Left ventricle myocardium superior (tissue), 1 donor: Measurements from ENCODE around the gene FRAS1. TPM values are rescaled to one million over a fixed set of nuclear protein-coding genes. Genes with fewer than 3 reads are reported as not detected.
"Not testable (repeated sequence)": the region's sequence is repeated elsewhere in the genome, so short reads cannot be mapped to it uniquely, and the experiment has no call there.

Experiments
- ATAC-seq: fragments of 200-7000 bp; cut with Tn5 transposase; one replicate; pipeline ENCODE4 v1.9.1; 2020; ENCODE audit warnings: mild to moderate bottlenecking, moderate library complexity
- DNase-seq: peaks from one replicate; pipeline ENCODE4 v3.0.0-alpha.2; 2020
- intact Hi-C: fragments of 100-400 bp; cut with micrococcal nuclease; formaldehyde crosslinking; loops from one replicate; pipeline ENCODE4 v1.11.0; 2022
- total RNA-seq: library from RNA; stranded (reverse); fragmentation: NEBNext Ultra II Directional; extraction: Animal tissue kit (Norgen Biotek cat#: 25700); gene quantifications from one replicate; pipeline ENCODE4 v1.2.1, GENCODE V29; 2021
- donor health status: DM: no; HTN: yes; CAD: no; lungs with severe emphysema.

Gene FRAS1
- total RNA-seq, 1 donor from 2014 or later = 3.7 TPM

DNA sequence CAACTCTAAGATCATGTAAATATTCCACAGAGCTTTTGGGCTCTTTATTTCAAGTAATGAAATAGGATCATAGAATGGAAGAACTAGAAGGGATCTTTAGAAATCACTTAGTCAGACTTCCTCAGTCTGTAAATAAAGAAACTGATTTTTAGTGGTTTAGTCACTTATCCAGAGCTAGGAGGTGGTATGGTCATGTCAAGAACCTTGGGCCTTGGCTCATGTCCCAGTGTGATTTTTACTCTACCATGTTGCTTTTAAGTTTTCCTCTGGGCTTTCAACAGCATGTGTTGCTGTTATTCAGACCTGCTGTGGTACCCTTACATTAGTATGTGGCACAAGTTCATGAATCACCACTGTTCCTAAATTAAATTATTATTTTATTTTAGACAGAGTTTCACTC, 184.9 kb downstream of the FRAS1 start:
- intact Hi-C loops = no loop called here
- no peak for DNase-seq
- ATAC-seq = no peak

DNA sequence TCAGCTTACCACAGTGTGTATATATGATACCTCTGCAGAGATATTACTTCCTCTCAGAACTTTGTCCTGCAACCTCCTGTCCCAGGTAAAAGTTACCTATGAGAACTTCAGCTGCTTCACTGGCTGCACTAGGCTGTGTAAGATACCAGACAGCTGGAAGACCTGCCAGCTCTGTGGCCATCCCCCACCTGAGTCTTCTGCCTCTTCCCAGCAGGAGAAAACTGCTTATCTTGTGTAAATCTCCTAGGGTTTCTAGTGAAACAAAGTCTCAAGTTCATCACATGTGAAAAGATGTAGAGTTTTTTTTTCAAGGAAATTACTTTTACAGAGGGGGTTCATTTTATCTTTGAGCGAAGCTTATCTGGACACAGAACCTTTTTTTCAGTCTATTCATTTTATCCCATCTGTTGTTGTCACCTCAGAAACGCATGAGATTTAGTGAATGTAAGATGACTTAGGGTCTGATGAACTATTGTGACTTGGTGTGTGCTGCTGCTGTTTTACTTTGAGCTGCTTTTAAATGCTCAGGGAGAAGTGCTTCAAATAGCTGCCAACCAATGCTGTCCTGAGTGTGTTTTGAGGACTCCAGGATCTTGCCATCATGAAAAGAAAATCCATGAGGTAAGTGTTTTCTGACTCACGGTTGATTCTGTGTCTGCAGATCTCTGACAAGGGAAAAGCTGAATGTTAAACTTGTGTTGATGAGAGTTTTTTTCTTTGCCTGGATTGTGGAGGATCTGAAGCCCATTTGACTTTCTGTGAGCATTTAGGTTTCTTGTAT, 187.8 kb downstream of the FRAS1 start:
- intact Hi-C loops = no loop called here
- DNase-seq (no peak), ATAC-seq (no peak)

- no peak for DNase-seq
- intact Hi-C loops = no loop called here
- ATAC-seq = no peak
Observed at GRCh38 chr4:78247536-78248285, 190.6 kb downstream of the FRAS1 start.

- intact Hi-C loops = no loop called here
- ATAC-seq (no peak), DNase-seq (no peak)
Observed at GRCh38 chr4:78250500-78250899, 193.4 kb downstream of the FRAS1 start.

- DNase-seq, intact Hi-C loops, ATAC-seq: not testable (repeated sequence)
Observed at GRCh38 chr4:78252773-78253172, 195.7 kb downstream of the FRAS1 start.

GRCh38 chr4:78254893-78255292, 197.8 kb downstream of the FRAS1 start:
- DNase-seq (no peak), ATAC-seq (no peak)
- intact Hi-C loops = no loop called here

DNA sequence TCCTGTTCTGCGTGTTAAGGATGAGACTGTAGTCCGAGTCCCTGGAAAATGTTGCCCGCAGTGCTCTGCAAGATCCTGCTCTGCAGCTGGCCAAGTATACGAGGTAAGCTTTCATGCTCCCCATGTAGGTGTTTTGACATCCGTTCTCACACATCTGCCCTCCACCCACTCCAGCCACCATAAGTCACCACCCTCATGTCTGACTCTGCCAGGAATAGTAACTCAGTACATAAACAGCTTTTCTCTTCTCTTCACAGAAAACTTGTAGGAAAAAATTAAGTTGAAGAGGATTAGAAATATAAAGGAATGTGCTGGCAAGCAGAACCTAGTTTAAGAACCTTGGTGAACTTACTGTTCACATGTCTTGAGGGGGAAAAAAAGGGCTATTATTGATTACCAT, 207.9 kb downstream of the FRAS1 start:
- DNase-seq (no peak), ATAC-seq (no peak)
- intact Hi-C loops = no loop called here

DNA sequence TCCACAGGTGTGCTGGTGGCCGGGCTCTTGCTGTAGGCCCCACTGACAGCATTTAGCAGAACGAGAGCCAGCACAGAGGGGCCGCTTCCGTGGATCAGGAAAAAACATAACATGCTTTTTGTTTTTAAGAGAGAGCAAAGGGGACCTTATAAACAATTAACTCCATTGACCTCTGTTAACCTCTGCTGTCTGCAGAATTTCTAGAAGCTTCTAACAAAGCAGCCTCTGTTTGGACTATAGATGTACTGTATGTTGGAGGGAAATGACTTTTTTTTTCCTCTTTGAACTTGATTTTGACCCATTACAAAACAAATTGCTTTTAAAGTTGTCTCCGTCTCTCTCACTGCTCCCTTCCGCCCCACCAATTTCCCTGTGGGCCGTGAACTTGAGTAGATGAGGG, 210.7 kb downstream of the FRAS1 start:
- ATAC-seq = no peak
- DNase-seq = no peak
- intact Hi-C loops = no loop called here

- intact Hi-C loops = no loop called here
- DNase-seq (no peak), ATAC-seq (peak; percentile 57)
Observed at GRCh38 chr4:78268597-78268996, 211.5 kb downstream of the FRAS1 start.

- ATAC-seq, intact Hi-C loops, DNase-seq: not testable (repeated sequence)
Observed at GRCh38 chr4:78275450-78275849, 218.3 kb downstream of the FRAS1 start.

- intact Hi-C loops = no loop called here
- DNase-seq (no peak), ATAC-seq (no peak)
Observed at GRCh38 chr4:78286281-78286680, 229.2 kb downstream of the FRAS1 start.

GRCh38 chr4:78288327-78288726, 231.2 kb downstream of the FRAS1 start:
- intact Hi-C loops = no loop called here
- no peak for ATAC-seq
- DNase-seq = no peak

DNA sequence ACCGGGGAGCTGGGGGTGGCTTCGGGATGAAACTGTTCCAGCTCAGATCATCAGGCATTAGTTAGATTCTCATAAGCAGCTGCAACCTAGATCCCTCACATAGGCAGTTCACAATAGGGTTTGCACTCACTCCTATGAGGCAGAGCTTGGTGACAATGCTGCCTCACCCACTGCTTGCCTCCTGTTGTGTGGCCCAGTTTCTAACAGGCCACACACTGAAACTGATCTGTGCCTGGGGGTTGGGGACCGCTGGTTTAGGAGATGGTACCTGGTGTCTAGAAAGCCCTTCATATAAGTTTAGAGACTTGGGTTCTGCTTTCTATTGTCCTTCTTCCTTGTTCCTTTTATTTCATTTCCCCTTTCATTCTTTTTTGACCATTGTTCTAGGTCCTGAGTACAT, 234.2 kb downstream of the FRAS1 start:
- intact Hi-C loops = no loop called here
- ATAC-seq = no peak
- DNase-seq = no peak

- no peak for ATAC-seq
- intact Hi-C loops = no loop called here
- no peak for DNase-seq
Observed at GRCh38 chr4:78292341-78292740, 235.2 kb downstream of the FRAS1 start.

GRCh38 chr4:78292856-78293255, 235.7 kb downstream of the FRAS1 start:
- intact Hi-C loops = no loop called here
- DNase-seq (no peak), ATAC-seq (no peak)

GRCh38 chr4:78293348-78293747, 236.2 kb downstream of the FRAS1 start:
- DNase-seq (no peak), ATAC-seq (no peak)
- intact Hi-C loops = no loop called here

GRCh38 chr4:78293821-78294301, 236.7 kb downstream of the FRAS1 start:
- intact Hi-C loops = no loop called here
- ATAC-seq (peak; percentile 60), DNase-seq (no peak)

DNA sequence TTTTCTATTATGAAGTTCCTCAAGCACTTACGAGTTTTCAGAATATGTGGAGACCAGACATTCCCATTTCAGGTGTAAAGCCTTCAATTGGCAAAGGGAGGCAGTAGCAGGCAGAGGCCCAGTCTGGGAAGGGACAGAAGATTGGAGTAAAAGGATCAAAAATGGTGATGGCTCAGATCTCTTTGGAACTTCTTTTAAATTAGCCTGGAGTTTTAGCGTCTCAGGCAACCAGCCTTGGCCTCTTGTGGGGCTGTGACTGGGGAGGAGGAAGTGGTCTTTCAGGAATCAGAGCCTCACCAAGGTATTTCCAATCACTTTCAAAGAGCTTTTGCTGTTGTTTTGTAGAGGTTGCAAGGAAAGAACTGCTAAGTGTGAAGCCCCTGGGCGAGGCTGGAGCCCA, 239.1 kb downstream of the FRAS1 start:
- DNase-seq (no peak), ATAC-seq (no peak)
- intact Hi-C loops = no loop called here

GRCh38 chr4:78297116-78297800, 240.1 kb downstream of the FRAS1 start:
- DNase-seq (no peak), ATAC-seq (no peak)
- intact Hi-C loops = no loop called here

GRCh38 chr4:78298618-78299017, 241.5 kb downstream of the FRAS1 start:
- DNase-seq = no peak
- intact Hi-C loops = no loop called here
- ATAC-seq = no peak
